Hematopoietic multipotent progenitor cell treated with erythropoietin and hydrocortisone succinate and interleukin-3 and kit ligand, for 6 days (in vitro differentiated cells): ENCODE data around the gene ATP5PD.
"Not testable (repeated sequence)": the region's sequence is repeated elsewhere in the genome, so short reads cannot be mapped to it uniquely, and the experiment has no call there.

Experiments used
- DNase-seq: peaks from one replicate; pipeline ENCODE4 v3.0.0-alpha.2; 2015

Gene ATP5PD

DNA sequence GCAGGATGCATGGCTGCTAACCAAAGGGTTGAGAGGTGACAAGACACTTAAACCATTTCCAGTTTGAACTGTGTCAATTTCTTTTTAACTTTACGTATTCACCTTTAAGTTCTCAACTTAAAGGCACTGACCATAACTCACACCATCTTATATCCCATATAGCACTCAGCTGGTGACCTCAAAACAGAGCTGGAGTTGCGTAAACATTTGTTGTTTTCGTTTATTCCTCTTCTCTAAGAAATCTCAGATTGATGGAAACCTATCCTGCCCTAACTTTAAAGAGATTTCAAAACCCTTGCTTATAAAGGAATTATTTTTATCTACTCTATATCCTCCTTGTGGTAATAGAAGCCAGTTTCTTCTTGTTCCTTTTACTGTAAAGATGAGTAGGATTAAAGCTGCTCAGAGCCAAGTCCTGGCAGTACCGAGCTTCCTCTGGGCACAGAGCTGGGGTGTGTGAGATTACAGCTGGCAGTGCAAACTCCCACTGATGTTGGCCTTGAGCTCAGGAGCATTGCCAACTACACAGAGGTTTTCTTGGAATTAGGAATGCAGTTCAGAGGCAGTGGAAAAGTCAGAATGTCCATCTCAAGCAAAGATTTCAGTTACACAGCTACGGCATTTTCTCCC is 1.6 kb upstream of the ATP5PD start:
- DNase-seq = peak; percentile 28

DNA sequence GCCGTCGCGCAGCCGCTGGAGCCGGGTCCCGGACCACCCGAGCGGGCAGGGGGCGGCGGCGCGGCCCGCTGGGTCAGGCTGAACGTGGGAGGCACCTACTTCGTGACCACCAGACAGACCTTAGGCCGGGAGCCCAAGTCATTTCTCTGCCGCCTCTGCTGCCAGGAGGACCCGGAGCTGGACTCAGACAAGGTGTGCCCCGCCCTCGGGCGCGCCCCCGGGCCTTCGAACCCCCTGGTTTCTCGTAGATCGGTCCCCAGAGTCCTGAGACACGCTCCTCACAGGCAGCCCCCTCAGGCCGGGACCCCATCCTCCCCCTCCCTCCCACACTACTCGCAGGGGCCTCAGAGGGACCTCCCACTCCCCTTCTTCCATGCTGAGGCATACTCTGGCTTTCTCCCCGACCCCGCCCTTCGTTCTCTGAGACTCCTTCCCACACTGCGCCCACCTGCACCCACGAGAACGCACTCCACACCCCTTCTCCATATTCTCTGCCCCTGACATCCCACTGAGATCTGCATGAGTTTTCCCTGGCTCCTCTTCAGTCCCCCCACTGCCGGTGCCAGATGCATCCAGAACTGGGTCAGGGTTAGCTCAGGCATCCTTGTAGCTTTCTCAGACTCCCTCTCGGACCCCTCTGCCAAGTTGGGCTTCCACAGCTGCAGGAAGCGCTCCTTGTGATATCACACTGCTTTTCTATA is 779 bp upstream of the ATP5PD start:
- peak; percentile 46 for DNase-seq

DNA sequence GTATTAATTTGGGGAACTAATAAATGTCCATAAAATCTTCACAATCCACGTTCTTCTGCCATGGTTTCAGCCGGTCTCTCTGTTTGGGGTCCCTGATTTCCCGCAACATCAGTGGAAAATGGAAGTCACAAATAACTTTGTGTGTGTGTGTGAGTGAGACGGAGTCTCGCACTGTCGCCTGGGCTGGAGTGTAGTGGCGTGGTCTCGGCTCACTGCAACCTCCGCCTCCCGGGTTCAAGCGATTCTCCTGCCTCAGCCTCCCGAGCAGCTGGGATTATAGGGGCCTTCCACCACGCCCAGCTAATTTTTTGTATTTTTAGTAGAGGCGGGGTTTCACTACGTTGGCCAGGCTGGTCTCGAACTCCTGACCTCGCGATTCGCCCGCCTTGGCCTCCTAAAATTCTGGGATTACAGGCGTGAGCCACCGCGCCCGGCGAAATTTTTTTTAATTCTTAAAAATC is 793 bp downstream of the ATP5PD start:
- not testable (repeated sequence) for DNase-seq

DNA sequence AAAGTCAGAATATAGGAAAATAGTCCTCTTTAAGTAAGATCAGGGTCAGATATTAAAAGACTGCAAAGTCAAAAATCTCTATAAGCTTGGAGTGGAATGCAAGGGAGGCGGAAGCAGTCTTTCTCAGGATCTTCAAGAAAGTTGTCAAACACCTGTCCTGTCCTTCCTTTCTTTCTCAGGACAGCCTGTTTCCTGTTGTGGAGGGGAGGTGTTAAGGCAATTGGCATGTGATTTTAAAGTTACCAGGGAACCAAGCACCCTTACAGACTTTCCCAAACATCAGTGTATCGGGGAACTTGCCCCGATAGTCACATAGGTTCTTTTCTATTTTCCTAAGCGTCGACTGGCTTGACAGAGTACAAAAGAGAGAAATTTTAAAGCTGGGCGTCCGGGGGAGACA is 2.1 kb downstream of the ATP5PD start:
- no peak for DNase-seq

DNA sequence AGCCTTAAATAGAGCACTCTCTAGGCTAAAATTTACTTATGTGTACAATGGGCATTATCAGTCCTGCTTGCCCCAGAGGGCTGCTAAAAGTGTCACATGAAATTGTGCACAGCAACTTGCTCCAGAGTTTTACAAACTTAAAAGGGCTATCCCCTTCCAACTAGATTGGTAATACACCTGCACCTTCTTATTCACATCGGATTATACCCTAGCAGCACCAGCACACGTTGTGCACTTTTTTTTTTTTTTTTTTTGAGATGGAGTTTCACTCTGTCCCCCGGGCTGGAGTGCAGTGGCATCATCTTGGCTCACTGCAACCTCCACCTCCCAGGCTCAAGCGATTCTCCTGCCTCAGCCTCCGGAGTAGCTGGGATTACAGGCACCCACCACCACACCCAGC is 3.0 kb downstream of the ATP5PD start:
- not testable (repeated sequence) for DNase-seq

DNA sequence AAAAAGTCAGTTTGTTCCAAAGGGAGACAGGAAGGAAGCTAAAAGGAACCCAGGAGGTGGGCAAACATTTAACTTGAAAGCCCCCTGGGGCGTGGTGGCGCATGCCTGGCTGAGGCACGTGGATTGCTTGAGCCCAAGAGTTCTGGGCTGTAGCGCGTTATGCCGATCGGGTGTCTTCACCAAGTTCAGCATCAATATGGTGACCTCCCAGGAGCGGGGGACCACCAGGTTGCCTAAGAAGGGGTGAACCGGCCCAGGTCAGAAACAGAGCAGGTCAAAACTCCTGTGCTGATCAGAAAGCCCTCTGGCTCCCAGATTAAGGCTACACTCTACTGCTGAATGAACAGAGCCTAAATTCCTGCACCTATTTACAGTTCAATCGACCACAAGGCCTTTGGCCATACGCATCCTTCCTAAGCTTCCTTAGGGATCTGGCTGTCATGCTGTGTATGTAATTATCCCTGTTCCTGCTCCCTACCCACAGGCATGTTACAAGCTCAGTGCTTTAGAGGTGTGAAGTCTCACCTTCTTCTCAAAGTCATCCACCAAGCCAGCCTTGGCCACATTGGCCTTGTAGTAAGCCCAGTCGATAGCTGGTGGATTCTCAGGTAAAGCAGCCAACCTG is 5.0 kb downstream of the ATP5PD start:
- DNase-seq = no peak

DNA sequence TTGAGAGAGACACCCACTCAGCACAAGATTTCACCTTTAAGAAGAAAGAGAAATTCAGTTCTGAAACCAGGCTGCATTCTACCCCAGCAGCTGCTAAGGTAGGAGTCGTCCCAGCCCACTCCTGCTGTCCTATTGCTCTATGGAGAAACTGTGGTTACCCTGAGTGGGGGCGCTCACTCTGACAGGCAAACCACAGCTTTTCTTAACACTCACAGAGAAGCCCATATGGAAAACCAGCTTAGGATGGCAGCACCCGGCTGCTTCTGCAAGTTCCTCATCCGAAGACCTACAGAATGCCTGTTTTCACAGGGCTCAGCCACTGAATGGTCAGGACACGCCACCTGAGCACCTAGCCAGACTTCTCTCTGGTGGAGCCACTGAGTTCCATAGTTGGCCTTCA is 7.5 kb downstream of the ATP5PD start:
- no peak for DNase-seq

DNA sequence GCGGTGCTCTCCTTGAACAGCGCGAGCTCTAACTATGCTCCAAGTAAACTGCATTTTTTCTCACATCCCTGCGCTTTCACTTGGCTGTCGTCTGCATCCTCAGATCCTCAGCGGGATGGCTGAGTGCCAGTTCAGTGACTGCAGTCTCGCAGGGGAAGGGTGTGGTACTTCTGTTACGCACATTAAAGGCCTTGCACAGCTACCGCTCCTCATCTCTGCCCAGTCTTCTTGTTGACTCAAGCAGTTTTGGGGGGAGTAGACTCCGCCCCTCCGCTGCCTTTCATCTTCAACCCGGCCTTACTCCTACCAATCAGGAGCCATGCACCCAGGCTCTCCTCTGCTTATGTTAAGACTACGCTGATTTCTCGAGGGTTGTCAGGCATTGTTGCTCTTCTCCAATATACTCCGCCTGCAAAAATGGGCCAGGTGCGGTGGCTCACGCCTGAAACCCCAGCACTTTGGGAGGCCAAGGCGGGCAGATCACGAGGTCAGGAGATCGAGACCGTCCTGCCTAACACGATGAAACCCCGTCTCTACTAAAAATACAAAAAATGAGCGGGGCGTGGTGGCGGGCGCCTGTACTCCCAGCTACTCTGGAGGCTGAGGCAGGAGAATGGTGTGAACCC is 10.0 kb downstream of the ATP5PD start:
- DNase-seq = peak; percentile 91

DNA sequence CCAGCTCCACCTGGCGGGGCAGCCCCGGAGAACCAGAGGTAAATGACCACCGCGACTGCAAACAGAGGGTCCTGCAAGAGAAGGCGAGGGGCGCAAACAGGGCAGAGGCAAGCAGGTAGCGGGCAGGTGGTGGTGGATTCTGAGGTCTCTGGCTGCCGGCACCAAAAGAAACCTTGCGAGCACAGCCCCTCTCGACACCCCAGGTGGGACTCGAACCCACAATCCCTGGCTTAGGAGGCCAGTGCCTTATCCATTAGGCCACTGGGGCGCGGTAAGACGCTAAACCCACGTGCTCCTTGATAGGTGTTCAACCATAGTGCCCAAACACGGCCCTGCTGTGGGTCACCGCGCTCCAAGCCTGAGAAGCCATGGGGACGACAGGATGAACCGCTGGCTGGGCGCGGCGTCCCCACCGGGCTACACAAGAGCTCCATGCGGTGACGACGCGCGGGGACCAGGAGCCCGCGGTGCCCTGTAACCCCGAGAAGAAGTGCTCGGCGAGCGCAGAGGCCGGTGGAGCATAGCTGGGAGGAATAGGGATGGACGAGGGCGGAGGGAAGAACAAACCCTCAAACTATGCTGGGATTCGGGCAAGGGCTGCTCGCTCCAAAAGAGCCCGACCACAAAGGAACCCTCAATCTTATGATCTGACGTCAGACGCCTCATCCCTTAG is 12.4 kb downstream of the ATP5PD start:
- DNase-seq = peak; percentile 96

DNA sequence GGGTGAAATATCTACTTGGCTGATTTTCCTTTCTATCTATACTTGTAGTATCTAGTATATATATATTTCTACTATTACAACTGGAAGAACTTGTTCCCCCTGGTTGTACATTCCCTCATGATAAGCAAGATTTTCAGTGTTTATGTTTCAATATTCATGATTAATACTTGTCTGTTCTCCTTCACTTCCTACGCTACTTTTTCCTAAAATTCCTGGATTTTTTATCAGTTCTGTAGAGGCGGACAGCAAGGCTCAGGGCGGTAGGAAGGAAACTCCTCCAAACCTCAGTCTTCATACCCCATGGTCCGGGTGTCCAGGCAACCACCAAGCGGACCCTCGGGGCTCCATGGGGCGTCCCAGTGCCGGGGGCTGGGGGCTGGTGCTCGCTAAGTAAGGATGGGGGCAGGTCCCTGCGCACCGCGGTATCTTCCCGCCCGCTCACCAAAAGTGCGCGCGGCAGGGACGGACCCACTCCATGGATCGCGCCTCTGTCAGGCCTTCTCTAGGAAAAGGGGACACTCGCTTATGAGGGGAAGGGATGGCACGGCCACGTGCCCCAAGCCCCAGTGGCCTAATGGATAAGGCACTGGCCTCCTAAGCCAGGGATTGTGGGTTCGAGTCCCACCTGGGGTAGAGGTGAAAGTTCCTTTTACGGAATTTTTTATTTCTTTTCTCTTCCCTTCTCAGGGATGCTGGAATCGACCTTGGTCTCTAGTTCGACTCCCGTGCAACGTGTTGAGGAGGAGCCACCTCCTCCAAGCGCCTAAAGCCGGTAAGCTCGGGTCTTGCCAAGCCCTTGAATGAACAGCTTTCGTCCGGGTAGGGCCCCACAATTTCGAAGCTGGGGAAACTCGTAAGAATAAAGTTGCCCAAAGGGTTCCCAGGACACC is 13.2 kb downstream of the ATP5PD start:
- peak; percentile 93 for DNase-seq

DNA sequence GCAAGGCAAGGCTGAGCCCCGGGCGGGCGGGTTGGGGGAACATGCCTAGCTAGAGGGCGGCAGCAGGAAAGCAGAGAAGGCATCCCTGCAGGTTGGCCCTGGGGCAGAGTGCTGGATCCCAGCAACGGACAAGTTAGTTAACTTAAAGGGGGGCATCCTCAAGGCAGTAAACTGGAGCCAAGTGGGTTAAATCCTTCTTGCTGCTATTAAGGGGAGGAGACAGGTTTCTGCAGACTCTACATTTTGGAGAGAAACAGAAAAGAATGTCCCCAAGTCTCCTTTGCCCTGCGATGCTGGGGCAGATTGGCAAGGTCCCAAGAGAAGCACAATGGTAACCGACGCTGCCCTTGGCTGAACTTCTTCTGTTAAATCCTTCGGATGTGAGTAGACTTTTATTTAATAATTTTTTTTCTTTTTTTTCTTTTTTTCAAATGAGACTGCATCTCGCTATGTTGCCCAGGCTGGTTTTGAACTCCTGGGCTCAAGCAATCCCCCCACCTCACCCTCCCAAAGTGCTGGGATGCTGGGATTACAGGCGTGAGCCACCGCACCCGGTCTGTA is 14.0 kb downstream of the ATP5PD start:
- DNase-seq = peak; percentile 61

DNA sequence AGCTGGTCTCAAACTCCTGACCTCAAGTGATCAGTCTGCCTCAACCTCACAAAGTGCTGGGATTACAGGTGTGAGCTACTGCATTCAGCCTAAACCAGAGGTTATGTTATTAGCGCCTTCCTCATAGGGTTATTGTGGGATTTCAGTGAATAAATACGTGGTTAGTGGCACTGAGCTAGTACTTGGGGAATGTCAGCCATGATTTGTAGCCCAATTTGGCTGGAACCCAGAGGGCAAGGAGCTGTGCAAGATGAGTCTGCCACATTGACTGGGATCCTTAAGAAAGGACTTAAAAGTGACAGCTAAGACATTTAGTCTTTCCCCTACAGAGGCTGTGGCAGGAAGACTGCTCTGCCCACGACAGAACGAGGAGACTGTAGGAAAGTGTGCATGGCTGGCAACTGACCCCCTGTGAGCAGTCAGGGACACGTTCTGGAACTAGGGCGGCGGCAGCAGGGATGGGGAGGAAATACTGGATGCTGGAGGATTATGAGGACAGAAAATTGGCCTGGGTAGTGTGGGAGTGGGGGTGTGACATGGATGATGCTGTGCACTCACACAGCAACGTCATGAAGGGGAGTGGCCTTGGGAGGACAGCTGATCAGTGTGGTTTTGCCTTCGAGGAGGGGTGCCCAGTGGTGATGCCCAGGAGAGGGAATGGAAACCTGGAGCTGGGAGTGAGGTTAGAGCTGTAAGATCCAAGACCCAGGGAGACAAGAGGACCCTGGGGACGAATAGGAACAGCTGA is 14.6 kb downstream of the ATP5PD start:
- peak; percentile 81 for DNase-seq

DNA sequence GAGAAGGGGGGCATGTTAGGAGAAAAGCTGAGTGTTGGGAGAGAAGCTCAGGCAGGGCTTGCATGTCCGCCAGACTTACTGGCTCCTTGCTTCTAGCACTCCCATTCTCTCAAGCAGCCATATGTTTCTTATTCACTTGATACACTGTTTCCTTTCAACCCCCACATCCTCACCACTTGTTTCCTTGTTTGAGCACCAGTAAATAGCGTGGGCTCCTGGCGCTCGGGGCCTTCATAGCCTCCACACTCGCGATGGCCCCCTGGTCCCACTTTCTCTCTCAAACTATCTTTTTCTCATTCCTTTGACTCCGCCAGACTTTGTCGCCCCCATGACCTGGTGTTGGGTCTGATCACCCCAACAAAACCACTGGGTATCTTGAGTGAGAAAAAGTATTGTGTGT is 16.6 kb downstream of the ATP5PD start:
- no peak for DNase-seq

DNA sequence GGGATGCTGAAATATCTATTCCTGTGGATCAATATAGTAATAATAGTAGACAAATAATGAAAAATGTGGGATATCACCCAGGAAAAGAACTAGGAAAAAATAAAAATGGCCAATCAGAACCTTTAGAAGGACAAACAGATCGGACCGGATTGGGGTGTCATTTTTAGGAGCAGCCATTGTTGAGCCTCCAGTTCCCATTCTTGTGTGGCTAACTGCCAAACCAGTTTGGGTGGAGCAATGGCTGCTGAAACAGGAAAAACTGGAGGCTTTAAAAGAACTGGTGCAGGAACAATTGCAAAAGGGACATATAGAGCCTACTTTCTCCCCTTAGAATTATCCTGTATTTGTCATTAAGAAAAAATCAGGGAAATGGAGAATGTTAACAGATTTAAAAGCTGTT is 20.1 kb downstream of the ATP5PD start:
- DNase-seq = not testable (repeated sequence)

DNA sequence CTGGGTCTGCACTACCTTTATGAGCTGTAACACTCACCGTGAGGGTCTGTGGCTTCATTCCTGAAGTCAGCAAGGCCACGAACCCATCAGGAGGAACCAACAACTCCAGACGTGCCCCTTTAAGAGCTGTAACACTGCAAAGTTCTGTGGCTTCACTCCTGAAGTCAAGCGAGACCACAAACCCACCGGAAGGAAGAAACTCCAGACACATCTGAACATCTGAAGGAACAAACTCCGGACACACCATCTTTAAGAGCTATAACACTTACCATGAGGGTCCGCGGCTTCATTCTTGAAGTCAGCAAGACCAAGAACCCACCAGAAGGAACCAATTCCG is 21.4 kb downstream of the ATP5PD start:
- DNase-seq = not testable (repeated sequence)

DNA sequence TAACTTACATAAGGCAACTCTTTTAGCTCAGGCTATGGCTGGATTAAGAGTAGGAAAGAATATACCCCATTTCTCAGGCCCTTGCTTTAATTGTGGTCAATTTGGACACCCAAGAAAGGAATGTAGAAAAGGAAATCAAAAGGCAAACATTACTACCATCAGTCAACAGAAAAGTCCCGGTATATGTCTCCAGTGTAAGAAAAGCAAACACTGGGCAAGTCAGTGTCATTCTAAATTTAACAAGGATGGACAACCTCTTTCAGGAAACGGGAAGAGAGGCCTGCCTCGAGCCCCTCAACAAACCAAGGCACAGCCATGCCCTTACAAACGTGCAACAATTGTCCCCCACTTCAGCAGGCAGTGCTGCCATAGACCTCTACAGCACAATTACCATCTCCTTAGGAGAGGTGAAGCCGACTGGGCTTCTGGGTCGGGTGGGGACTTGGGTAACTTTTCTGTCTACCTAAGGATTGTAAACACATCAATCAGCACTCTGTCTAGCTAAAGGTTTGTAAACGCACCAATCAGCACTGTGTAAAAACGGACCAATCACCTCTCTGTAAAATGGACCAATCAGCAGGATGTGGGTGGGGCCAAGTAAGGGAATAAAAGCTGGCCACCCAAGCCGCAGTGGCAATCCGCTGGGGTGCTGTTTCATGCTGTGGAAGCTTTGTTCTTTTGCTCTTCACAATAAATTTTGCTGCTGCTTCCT is 21.9 kb downstream of the ATP5PD start:
- DNase-seq = no peak

DNA sequence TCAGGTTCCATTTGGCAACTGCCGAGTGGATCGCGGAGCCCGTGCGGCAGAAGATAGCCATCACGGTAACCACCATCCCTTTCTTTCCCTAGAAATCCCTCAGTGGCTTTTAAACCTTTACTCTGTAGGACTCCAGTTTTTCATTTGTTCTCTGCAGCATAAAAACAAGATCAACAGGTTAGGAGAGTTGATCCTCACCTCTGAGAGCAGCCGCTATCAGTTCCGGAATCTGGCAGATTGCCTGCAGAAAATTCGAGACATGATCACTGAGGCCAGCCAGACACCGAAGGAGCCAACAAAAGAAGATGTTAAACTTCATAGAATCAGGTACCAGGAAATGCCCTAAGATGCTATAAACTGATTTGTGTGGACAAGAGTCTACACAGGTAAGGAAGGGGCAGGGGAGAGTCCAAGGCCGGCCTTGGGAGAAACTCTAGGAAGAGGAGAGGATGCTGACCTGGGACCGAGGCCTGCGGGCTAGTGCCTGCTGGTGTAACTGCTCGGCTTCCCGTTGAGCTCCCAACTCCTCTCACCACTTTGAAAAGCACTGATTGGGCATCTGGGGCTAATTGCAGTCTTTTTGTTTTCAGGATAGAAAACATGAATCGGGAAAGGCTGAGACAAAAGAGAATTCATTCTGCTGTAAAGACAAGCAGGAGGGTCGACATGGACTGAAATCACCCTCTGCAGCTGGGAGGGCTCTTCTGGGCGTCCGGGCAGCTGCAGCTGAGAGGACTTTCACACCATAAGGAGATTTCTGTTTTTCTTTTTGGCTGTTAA is 26.2 kb downstream of the ATP5PD start:
- no peak for DNase-seq

DNA sequence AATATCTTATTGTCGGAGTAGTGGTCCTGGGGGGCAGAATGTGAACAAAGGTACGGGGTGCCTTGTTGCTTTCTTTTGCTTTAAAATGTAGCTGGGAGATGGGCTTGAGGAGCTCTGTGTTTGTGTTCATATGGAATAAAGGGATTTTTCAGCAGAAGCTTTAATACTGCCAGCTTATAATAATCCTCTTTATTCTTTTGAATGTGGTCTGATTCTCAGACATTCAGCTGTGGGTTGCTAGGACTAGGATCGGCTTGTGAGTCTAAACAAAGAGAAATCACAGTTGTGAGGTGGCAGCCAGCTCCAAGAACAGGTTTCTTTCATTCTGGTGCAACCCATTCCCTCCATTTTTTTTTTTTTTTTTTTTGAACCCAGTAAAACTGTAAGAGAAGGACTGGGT is 27.1 kb downstream of the ATP5PD start:
- DNase-seq = no peak

DNA sequence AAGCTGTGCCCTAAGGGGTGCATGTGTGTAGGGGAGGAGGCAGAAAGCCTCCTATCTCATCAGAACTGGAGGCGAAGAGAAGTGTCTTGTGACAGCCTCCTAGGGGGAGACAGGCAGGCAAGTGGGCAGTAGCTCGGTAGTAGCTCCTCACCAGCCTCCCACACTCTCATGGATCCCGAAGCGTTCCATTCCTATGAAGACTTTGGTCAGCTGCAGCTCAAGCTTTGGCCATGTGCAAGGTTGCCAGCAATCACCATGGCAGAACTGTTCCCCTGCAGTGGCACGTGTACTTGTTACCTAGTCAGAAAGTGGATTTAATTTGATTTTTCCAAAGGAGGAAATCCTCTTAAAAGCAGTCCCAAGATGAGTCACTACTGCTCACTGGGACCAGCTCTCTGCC is 27.6 kb downstream of the ATP5PD start:
- no peak for DNase-seq

DNA sequence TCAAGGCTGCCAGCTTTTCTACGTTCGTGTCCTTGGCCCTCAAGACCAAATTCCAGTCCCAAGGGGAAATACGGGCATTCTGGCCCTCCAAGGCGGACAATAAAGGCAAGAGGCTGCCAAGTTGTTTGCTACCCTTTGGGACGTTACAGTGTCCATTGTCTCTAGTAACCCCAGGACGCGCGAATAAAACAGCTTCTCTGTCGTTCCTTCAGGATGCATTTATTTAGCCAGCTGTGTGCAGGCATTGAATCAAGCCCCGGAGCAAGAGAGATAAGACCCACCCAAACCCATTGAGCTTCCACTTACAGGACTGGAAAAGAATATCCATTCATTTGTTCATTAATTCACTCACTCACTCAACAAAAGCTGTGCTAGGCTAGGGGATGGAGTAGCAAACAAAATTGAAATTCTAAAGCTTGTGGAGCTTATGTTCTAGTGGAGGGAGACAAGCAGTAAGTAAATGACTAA is 33.6 kb downstream of the ATP5PD start:
- peak; percentile 54 for DNase-seq
